CD1c-positive myeloid dendritic cell (primary cell): ENCODE results near the gene BCL2.

ENCODE experiments used
- DNase-seq: peaks from one replicate; pipeline ENCODE4 v3.0.0-alpha.2; 2016; ENCODE audit errors: extremely low spot score

Gene BCL2

GRCh38 chr18:63140997-63141777, 178.4 kb downstream of the BCL2 start:
- no peak for DNase-seq

- no peak for DNase-seq
These were observed 179.5 kb downstream of the BCL2 start for GRCh38 chr18:63140038-63140450.

DNA sequence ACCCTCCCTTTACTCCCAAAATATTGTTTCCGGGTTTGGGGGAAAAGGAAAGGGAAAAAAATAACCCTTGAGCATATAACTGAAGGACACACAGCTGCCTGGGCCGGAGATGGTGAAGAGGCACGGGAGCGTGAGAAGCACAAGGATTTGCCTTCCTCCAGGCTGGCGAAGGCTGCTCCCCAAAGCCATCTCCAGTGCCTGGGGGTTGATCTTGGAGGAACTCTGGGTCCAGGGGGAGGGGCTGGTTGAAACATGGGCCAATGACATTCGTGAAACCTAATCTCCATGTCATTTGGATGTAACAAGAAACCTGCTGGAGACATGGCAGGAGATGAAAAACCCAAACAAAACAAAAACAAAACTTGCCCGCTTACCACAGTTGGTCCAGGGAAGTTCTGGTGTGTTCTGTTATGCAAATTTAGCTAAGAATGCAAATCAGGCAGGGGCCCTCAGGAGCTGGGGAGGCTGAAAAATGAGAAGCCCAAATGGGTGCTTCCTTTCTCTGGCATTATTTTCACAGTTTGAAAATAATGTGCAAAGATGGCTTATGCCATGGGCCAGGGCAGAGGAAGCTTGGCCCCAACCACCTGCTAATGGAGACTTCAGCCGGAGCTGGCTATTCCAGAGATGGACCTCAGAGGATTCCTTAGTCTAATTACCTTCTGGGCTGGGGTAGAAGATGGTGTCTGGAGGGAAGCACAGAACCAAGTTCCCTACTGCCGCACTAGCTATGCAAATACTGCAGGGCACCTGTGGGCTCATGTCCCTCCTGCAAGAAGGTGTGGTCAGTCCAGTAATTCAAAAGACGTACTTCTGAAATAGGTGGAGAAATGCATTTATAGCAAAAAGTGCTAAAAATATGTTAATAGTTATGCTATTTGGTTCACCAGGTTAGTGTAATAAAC, 180.9 kb downstream of the BCL2 start:
- peak; percentile 5 for DNase-seq

DNA sequence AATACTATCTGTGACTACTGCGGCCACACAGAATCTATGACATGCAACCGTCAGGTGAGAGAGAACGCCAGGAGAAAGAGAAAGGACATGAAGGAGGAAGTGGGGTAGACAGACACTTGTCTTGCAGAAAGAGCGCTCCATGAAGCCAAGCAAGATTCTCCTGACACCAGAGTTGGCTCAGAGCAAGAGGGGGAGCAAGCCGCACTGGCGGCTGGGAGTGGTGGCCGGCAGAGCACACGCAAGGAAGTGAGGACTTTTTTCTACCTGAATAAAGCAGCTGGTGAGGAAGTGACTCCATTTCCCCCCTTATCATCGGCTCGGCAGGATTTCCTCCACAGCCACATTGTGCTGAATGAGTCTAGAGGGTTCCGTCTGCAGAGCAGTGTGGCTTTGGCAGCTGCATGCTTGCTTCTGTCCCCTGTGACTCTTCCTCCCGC, 181.6 kb downstream of the BCL2 start:
- DNase-seq: peak; percentile 19

DNA sequence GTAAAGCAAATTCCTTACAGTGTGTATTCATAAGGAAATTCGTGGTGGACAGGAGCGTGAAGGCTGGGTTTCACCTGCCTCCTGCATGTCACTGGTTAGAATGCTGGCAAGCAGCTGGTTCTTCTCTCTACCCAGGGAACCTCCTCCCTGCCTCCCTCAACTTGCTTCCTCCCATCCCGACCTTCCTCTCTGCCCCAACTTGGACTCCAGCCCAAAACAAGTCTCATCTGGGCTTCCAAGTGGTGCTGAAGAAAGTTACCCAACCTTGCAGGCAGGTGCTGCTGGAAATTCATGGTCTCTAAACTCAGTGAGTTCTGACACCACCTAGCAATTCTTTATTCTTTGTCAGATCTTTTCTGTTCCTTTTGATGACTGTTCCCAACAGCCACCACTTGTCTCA, 184.5 kb downstream of the BCL2 start:
- no peak for DNase-seq

DNA sequence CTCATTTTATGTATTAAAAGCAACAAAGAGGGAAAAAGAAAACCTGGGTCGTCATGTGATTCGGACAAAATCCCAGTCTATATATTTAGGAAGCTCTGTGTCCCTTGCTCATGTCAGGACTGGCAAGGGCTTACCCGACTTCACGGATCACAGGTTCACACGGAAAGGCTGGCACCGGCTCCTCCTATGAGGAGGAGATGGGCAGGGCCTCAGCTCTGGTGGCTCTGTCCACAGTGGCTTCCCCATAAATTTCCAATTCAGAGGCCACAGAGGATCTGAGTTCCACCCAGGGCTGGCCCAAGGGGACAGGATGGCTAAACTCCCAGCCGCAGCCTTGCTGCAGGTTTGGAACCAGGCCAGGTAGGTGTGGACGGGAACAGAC, 186.8 kb downstream of the BCL2 start:
- DNase-seq: no peak

DNA sequence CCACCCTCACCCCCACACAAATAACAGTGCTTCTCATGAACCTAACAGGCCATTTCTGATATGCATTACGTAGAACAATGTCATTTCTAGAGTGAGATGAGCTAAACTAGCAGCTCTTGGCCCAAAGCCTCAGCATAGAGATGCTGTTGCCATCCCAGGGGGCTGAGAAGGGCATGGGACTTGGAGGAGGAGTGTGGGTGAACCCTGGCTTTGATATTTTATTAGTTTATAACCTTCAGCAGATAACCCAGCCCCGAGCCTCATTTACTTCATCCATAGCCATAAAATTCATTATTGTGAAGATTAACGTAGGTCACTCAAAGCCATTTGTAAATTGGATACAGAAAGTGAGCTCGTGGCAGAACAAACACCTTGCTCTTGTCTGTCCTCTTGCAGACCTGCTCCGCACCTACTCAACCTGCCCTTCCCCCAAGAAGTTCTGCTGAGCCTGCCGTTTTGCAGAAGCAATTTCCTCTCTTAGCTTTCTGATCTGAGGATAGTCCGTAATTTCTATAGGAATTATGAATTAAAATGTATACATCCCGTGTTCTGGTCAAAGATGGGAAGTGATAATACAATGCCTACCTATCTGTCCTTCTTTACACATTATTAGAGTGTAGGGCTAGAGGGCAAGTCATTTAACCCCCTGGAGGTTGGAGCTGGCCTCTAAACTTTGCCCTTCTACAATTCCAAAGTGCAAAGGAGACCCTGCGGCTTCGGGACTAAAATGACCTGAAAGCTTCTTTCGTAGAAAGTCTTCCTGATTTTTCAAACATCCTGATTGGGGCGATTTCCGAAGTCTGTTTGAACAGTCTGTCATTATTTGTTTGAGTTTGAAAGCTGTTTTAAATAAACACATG, 187.4 kb downstream of the BCL2 start:
- no peak for DNase-seq

- DNase-seq: peak; percentile 75
These were observed 188.2 kb downstream of the BCL2 start for GRCh38 chr18:63131106-63131958.

DNA sequence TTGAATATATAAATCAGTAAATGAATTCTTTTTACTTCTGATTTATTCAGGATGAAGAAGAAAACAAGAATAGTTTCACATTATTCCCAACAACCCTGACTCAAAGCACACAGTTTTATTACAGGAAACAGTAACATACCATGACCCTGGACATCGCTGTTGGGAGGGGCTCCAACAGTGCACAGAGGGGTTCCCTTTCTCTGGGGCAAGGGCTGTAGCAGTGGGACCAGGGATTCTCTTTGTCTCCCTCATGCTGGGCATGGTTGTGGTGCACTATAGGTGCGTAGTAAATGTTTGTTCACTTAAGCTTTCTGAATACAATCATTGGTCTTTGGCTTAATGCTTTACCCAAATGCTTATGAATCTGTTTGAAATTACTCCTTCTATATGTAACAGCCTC, 189.4 kb downstream of the BCL2 start:
- no peak for DNase-seq

DNA sequence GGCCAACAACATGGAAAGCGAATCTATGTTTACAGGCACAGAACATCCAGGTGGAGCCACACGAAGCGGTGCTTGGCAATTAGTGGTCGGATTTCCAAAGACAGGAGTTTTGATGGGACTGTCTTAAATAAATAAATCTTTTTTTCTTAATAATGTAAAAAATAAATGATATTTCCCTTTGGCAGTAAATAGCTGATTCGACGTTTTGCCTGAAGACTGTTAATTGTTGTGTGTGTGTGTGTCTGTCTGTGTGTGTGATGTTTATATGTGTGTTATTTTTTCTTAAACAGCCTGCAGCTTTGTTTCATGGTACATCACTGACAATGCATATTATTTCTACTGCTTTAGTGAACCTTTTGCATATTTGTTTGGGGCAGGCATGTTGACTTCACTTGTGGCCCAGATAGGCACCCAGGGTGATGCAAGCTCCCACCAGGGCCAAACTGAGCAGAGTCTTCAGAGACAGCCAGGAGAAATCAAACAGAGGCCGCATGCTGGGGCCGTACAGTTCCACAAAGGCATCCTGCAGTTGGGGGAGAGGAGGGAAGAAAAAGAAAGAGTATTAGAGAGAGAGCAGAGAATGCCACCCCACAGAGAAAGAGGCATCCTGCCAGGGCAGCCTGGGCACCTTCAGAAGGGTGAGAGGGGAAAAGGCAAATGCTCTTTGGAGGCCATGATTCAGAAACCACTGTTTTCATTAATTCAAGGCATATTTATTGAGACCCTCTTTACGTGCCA, 191.2 kb downstream of the BCL2 start:
- DNase-seq: no peak

DNA sequence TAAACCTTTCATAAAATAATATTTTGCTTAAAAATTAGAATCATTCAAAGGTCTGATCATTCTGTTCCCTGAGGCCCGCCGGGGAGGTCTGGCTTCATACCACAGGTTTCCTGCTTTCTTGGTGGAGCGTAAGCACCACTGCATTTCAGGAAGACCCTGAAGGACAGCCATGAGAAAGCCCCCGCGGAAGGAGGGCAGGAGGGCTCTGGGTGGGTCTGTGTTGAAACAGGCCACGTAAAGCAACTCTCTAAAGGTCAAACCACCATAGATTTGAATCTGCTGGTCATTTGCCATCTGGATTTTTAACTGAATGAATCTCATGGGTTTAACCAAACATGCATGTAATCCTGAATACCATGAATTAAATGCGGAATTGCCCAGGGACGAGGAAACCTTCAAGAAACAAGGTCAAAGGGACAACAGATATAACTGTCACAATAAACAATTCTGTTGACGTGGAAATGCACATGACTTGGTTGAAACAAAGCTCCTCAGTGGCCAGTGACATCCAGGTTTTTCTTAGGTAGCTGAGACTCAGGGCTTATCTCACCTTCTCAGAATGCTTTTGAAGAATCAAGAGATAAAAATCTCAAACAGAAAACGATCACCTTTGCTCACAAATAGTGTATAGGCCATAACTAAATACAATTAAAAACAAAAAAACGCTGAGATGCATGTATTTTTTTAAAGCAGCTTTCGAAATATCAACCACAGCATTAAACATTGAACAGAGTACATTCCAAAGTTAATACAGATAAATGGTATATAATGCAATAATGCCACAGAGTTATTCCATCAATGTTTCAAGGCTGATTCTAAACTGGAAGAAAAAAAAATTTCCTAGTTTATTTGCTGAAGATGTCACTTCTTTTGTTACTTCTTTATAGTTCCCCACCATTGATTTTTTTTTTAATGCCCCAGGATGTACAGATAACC, 193.2 kb downstream of the BCL2 start:
- DNase-seq: no peak

DNA sequence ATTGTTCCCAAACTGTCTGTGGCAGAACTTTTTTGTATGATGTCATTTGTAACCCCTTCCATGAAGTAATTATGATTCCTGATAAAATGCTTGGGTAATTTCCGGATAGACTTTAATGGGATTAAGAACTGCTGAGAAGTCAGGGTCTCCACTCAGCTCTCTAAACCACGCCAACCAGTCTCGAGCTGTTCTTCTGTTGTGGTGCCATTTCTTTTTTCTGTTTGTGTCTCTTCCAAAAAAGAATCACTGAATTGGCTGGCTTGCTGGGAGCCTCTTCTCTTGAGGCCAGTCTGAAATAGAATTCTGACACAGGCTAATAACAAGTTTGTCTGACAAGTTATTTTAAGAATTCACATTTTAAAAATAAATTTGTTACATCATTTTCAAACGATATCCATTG, 198.9 kb downstream of the BCL2 start:
- no peak for DNase-seq

DNA sequence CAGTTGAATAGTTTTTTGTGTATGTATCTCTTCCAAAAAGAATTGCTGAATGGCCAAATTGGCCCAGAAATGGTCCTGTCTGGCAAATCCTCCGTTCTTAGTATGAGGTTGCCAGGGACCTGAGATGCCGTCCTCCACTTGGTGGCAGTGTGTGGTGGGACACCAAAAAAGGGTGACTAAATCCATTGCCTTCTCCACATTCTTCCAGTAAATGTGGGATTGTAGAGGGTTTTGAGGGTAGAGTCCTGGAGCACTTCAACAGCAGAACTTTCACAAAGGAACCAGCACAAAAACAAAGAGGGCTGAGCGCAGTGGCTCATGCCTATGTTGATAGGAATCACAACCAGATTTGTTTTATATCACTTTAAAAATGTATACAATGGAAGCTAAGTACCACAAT, 199.9 kb downstream of the BCL2 start:
- no peak for DNase-seq

DNA sequence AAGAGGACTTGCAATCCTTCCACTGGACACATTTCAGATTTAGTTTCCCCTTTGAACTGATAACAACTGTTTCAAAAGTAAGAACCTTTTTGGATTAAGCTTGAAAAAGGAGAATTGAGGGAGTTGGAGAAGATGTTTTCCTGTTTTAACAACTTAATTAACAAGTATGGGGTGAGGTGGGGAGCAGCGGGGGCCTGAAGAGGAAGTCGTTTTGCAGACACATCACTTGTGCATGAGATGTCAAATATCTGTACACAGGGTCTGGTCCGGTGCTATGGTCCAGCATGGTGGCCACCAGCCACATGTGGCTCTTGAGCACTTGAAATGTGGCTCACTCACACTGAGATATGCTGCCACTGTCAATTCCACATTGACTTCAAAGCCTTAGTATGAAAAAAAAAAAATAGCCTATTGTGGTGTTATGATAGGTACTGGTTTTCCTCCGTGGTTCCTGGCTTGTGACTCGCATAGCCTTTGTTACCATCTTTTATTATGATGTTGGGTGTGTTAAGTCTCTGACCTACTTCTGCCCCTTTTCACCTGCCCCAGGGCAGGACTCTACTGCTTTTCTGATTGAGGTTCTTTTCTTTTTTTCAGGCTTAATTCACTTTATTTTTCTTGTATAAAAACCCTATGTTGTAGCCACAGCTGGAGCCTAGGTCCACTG, 205.5 kb downstream of the BCL2 start:
- DNase-seq: no peak

DNA sequence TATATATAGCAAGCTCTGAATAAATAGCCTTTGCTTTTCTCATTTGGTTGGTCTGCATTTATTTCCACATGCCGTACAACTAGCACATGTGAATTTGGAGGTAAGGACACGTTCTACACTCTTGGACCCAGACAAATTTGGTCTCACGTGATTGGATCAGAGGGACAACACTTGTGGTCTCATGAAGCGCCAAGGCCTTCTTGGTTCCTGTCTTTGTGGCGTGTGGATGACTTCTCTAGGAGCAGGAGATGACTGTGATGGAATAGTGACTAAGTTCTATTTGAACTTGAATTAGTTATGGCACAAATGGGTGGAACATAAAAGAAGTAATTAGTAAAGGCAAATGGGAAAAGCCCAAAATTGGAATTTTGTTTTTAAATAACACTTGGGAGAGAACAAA, 206.9 kb downstream of the BCL2 start:
- DNase-seq: peak; percentile 39

GRCh38 chr18:63111671-63112402, 207.7 kb downstream of the BCL2 start:
- peak; percentile 47 for DNase-seq

GRCh38 chr18:63109802-63110201, 209.8 kb downstream of the BCL2 start:
- DNase-seq: no peak

GRCh38 chr18:63109022-63109421, 210.5 kb downstream of the BCL2 start:
- no peak for DNase-seq
